Spinal cord (tissue), 10 donors: ENCODE measurements around the gene PDCD1. TPM values are rescaled to one million over a fixed set of nuclear protein-coding genes. Genes with fewer than 3 reads are reported as not detected.
"Not testable (repeated sequence)": the region's sequence is repeated elsewhere in the genome, so short reads cannot be mapped to it uniquely, and the experiment has no call there.

ENCODE experiments used
- DNase-seq, 6 donors: peaks; one replicate each; pipeline versions ENCODE4 v3.0.0 to v3.0.0-alpha.2; 2013 to 2015; ENCODE audit warnings: low spot score in 6 of 6, low read depth in 4 of 6
- H3K27ac ChIP-seq: one replicate; pipeline ENCODE4 v1.5.1; 2013; ENCODE audit warnings: low read depth, low read length, control low read depth
- H3K27me3 ChIP-seq: one replicate; pipeline ENCODE4 v1.6.1; 2013; ENCODE audit warnings: low read length; ENCODE audit not compliant: control insufficient read depth, insufficient read depth
- H3K36me3 ChIP-seq: one replicate; pipeline ENCODE4 v1.6.1; 2013; ENCODE audit warnings: low read length; ENCODE audit not compliant: control insufficient read depth, insufficient read depth
- H3K4me1 ChIP-seq: one replicate; pipeline ENCODE4 v1.6.1; 2013; ENCODE audit warnings: low read length; ENCODE audit not compliant: control insufficient read depth, insufficient read depth
- H3K4me3 ChIP-seq: one replicate; pipeline ENCODE4 v1.5.1; 2013; ENCODE audit warnings: low read depth, low read length, control low read depth
- H3K9me3 ChIP-seq: one replicate; pipeline ENCODE4 v1.6.1; 2013; ENCODE audit warnings: low read length; ENCODE audit not compliant: control insufficient read depth, insufficient read depth
- WGBS: methylation state at CpG from one replicate; pipeline ENCODE4 v1.1.5; 2013; ENCODE audit warnings: missing lambda C conversion rate; ENCODE audit not compliant: insufficient coverage; 5-methylcytosine and 5-hydroxymethylcytosine counted together
- polyA plus RNA-seq, 2 donors: library from polyadenylated mRNA; unstranded; fragments of 120-200 nt; gene quantifications; one replicate each; pipeline ENCODE4 v1.2.1, GENCODE V29; 2013; ENCODE audit not compliant: insufficient read length in 2 of 2
- total RNA-seq, 2 donors: library from RNA; depleted of rRNA in 1 of 2; stranded (reverse); fragments of 120-200 nt in 1 of 2; fragments of >200 nt in 1 of 2; gene quantifications; one replicate each; pipeline versions ENCODE4 v1.2.3 to v1.2.4, GENCODE V29; 2013 to 2014
- donor health status: healthy.

Gene PDCD1
- total and polyA plus RNA-seq, 4 donors: 0.06 to 0.20 TPM; not detected in 2

DNA sequence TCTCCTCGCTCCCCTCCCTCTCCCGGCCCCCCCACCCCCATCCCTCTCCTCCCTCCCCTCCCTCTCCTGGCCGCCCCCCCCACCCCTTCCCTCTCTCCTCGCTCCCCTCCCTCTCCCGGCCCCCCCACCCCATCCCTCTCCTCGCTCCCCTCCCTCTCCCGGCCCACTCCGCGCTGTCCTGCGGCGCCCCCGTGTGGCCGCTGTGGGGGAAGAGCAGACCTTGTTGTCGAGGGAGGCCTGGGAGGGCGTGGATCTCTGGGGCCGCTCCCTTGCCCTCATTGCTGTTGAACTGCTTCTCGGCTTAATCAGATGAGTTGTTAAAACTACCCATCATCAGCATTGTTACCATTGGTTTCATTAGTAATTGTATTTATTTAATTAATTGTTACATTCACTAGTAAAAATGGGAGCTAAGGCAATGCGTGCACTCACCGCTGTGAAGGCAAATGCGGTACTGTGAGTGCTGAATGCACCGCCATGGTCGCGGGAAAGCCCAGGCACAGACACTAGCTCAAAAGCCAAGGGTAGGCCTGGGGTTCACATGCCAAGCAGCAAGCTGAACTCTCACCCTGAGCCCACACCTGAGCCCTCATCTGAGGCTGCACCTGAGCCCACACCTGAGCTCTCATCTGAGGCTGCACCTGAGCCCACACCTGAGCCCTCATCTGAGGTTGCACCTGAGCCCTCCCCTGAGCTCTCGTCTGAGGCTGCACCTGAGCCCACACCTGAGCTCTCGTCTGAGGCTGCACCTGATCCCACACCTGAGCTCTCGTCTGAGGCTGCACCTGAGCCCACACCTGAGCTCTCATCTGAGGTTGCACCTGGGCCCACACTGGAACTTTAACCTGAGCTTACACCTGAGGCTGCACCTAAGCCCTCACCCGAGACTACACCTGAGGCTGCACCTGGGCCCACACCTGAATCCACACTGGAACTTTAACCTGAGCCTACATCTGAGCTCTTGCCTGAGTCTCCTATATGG, 19.6 kb upstream of the PDCD1 start:
- peaks cover 2% of the 10 kb centered on the region for H3K36me3 ChIP-seq
- peak in 2 of 6 donors; percentile 90 to 92 for DNase-seq
- H3K27me3 ChIP-seq: no peaks in the 10 kb centered on the region
- 51% methylated on average over 9 of the region's 27 CpGs for WGBS
- H3K4me1 ChIP-seq: peaks cover 32% of the 10 kb centered on the region
- no peak overlapping the region for H3K27ac ChIP-seq
- peaks cover 2% of the 10 kb centered on the region for H3K9me3 ChIP-seq
- no peak overlapping the region for H3K4me3 ChIP-seq

DNA sequence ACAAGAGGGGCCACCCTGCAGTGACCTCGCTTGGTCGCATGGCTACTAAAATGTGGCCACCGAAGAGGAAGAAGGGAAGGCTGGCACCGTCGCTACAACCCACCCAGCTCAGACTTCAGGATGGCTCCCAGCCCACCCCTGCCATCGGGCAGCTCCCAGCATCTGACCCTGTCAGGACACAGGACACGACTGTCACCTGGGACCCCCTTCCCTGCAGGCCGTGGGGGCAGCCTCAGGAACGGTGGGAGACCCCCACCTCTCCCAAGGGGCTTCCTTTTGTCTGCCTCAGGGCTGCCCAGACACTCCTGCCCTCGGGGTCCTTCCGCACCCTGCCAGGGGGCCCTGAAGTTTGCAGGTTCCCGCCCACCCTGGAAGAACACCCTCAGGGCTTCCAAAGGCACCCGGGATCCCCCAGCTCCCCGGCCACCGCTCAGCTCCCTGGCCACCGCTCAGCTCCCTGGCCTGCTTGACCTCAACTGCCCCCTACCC, 18.5 kb upstream of the PDCD1 start:
- no peak overlapping the region for H3K27ac ChIP-seq
- no peak for DNase-seq
- H3K9me3 ChIP-seq: peaks cover 2% of the 10 kb centered on the region
- H3K4me3 ChIP-seq: no peak overlapping the region
- peaks cover 10% of the 10 kb centered on the region for H3K36me3 ChIP-seq
- 69% methylated on average over 11 of the region's 16 CpGs for WGBS
- no peaks in the 10 kb centered on the region for H3K27me3 ChIP-seq
- H3K4me1 ChIP-seq: peaks cover 29% of the 10 kb centered on the region

DNA sequence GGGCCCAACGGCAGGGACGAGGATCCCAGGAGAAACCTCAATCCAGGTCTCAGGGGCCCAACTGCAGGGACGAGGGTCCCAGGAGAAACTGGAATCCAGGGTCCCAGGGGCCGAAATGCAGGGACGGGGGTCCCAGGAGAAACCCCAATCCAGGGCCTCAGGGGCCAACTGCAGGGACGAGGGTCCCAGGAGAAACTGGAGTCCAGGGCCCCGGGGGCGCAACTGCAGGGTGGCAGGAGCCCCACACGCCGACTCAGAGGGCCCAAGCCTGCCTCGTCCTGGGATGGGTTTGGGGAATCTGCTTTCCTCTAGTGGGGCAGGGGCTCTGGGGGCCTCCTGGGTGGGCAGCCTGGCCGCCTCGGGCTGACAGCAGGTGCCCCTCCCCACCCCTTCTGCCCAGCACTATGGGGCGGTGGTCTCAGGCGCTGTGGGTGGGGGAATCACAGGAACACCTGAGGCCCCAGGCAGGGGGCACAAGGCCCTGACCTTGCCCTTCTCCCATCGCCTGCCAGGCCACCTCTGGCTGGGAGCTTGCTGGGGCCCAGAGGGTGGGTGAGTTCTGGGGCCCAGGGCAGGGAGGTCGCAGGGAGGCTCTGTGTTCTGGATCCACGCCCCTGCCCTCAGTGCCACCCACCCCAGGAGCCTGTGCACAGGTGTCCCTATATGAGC, 18.0 kb upstream of the PDCD1 start:
- peaks cover 28% of the 10 kb centered on the region for H3K4me1 ChIP-seq
- H3K27me3 ChIP-seq: no peaks in the 10 kb centered on the region
- no peak overlapping the region for H3K4me3 ChIP-seq
- peaks cover 16% of the 10 kb centered on the region for H3K36me3 ChIP-seq
- no peak overlapping the region for H3K27ac ChIP-seq
- DNase-seq: no peak
- H3K9me3 ChIP-seq: peaks cover 2% of the 10 kb centered on the region
- 91% methylated on average over 4 of the region's 18 CpGs for WGBS

DNA sequence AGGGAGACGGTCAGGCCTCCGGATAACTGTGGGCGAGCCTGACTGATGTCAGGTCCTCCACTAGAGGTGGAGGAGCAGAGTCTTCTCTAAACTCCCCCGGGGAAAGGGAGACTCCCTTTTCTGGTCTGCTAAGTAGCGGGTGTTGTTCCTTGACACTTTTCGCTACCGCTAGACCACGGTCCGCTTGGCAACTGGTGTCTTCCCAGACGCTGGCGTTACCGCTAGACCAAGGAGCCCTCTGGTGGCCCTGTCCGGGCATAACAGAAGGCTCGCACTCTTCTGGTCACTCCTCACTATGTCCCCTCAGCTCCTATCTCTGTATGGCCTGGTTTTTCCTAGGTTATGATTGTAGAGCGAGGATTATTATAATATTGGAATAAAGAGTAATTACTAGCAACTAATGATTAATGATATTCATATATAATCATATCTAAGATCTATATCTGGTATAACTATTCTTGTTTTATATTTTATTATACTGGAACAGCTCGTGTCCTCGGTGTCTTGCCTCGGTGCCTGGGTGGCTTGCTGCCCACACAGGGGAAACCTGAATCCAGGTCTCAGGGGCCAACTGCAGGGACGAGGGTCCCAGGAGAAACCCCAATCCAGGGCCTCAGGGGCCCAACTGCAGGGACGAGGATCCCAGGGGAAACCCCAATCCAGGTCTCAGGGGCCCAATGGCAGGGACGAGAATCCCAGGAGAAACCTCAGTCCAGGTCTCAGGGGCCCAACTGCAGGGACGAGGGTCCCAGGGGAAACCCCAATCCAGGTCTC, 17.2 kb upstream of the PDCD1 start:
- H3K9me3 ChIP-seq, H3K27me3 ChIP-seq, H3K4me3 ChIP-seq, H3K27ac ChIP-seq, DNase-seq: not testable (repeated sequence)
- WGBS: 88% methylated on average over 6 of the region's 22 CpGs
- Histone ChIP-seq H3K4me1 (peaks cover 28% of the 10 kb centered on the region), H3K36me3 (peaks cover 20% of the 10 kb centered on the region)

GRCh38 chr2:241874277-241874925, 15.7 kb upstream of the PDCD1 start:
- Histone ChIP-seq H3K36me3 (peaks cover 31% of the 10 kb centered on the region), H3K9me3 (peaks cover 2% of the 10 kb centered on the region), H3K4me3 (no peak overlapping the region), H3K27ac (no peak overlapping the region), H3K4me1 (peaks cover 37% of the 10 kb centered on the region), H3K27me3 (no peaks in the 10 kb centered on the region)
- no peak for DNase-seq
- WGBS: 90% methylated on average over 15 of the region's 17 CpGs

DNA sequence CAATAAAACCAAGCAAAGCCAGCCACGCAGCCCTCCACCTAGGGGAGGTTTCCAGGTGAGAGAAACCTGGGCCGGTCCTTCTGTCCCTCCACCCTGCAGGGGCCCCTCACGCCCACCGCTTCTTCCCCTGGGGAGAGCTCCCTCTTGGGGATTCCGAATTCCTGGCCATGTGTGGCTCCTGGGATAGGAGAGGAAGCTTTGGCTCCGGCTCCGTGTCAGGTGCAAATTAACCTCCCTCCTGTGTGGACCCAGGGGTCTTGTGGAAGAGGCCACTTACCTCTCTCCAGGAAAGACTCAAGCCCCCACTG, 15.1 kb upstream of the PDCD1 start:
- H3K36me3 ChIP-seq: peaks cover 31% of the 10 kb centered on the region
- H3K4me3 ChIP-seq: no peak overlapping the region
- no peak overlapping the region for H3K27ac ChIP-seq
- DNase-seq: no peak
- no peaks in the 10 kb centered on the region for H3K27me3 ChIP-seq
- 100% methylated on average over 2 of the region's 7 CpGs for WGBS
- H3K4me1 ChIP-seq: peaks cover 43% of the 10 kb centered on the region
- H3K9me3 ChIP-seq: peaks cover 2% of the 10 kb centered on the region

DNA sequence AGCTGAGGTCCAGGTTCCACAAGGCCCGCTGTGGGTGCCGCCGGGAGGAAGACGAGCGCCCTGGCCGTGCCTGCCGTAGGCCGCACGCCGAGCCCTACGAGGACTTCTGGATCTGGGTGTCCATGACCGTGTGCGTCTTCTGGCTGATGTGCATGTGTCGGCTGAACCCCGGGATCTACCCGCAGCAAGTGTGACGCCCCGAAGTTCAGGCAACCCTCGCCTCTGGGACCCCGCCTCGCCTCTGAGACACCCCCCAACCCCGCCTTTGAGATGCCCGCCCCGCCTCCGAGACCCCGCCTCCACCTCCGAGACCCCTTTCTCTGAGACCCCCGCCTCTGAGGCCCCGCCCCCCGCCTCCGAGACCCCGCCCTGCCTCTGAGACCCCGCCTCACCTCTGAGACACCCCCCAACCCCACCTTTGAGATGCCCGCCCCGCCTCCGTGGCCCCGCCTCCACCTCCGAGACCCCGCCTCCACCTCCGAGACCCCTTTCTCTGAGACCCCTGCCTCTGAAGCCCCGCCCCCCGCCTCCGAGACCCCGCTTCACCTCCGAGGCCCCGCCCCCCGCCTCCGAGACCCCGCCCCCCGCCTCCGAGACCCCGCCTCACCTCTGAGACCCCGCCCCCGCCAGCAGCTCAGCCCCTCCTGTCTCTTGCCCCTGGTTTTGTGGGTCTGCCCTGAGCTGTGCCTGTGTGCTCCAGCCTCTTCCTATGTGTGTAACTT, 14.5 kb upstream of the PDCD1 start:
- H3K36me3 ChIP-seq: peaks cover 31% of the 10 kb centered on the region
- no peak overlapping the region for H3K27ac ChIP-seq
- no peaks in the 10 kb centered on the region for H3K27me3 ChIP-seq
- no peak for DNase-seq
- WGBS: 98% methylated on average over 18 of the region's 54 CpGs
- peaks cover 43% of the 10 kb centered on the region for H3K4me1 ChIP-seq
- no peak overlapping the region for H3K4me3 ChIP-seq
- H3K9me3 ChIP-seq: peaks cover 2% of the 10 kb centered on the region

DNA sequence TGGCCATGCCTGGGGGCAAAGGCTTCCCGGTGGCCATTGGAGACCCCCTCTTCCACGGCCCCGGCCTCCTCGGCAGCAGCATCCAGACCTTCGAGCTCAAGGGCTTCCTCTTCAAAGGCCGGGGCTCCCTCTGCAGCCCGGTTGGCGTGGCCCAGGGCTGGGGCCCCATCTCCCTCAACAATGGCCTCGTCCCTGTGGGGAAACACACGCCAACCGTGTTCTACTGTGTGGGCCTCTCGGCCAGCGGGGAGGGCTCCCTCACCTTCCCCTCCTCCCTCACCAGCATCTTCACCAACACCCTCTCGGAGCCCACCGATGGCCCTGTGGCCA, 13.6 kb upstream of the PDCD1 start:
- H3K27me3 ChIP-seq: no peaks in the 10 kb centered on the region
- peaks cover 2% of the 10 kb centered on the region for H3K9me3 ChIP-seq
- no peak overlapping the region for H3K4me3 ChIP-seq
- DNase-seq: no peak
- H3K36me3 ChIP-seq: peaks cover 31% of the 10 kb centered on the region
- H3K4me1 ChIP-seq: peaks cover 48% of the 10 kb centered on the region
- 93% methylated on average over 13 of the region's 15 CpGs for WGBS
- no peak overlapping the region for H3K27ac ChIP-seq
